HG02970 (cell line): Measurements from ENCODE around the gene MST1.
A peak's percentile ranks its signal among the peaks of the same experiment; 100 is the strongest.

Experiments
- ATAC-seq: cut with Tn5 transposase; IDR thresholded peaks from one replicate; pipeline ENCODE4 v1.9.1; 2021; ENCODE audit warnings: mild to moderate bottlenecking, moderate library complexity, moderate number of reproducible peaks; ENCODE audit not compliant: unreplicated experiment, low FRiP score

The MST1 gene

GRCh38 chr3:49681232-49681522 lies 8.1 kb downstream of the MST1 start:
- no peak for ATAC-seq

DNA sequence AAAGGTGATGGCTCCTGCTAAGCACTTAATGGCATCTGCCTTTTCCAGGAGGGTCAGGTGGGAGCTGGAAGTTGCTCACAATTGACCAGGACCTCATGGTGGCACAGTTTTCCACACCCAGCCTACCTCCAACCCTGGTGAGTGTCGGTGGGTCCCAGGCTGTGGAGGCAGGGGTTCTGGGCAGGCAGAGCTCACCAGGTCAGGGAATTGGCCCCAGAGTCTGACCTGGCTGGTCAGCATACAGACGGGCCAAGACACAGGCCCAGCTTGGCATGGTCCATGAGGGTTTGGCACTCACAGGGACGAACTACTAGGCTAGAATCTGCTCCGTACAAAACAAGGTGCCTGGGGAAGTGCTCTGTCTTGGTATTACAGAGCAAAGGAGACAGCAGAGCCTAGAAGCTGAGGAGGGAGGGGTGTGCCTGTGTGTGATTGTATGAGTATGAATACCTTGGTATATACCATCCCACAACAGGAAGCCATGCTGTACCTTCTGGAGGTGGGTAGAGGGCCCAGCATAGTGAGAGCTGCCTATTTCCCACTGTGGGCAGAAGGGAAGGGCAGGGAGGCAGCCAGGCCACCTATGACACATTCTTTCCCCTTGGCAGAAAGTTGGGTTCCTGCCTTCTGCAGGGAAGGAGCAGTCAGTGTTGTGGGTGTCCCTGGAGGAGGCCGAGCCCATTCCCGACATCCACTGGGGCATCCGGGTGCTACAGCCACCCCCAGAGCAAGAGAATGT lies 8.6 kb downstream of the MST1 start:
- ATAC-seq, result no peak

DNA sequence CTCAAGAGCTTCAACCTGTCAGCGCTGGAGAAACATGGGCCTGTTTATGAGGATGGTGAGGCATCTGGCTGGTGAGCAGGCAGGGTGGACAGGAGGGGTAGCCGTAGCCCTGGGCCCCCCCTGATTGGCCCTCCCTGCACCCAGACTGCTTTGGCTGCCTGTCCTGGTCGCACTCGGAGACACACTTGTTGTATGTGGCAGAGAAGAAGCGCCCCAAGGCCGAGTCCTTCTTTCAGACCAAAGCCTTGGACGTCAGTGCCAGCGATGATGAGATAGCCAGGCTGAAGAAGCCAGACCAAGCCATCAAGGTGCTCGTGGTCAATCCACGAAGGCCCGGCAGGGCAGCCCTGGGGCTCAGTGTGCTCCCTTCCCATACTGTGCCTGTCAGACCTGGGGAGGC lies 13.4 kb downstream of the MST1 start:
- ATAC-seq, result no peak

DNA sequence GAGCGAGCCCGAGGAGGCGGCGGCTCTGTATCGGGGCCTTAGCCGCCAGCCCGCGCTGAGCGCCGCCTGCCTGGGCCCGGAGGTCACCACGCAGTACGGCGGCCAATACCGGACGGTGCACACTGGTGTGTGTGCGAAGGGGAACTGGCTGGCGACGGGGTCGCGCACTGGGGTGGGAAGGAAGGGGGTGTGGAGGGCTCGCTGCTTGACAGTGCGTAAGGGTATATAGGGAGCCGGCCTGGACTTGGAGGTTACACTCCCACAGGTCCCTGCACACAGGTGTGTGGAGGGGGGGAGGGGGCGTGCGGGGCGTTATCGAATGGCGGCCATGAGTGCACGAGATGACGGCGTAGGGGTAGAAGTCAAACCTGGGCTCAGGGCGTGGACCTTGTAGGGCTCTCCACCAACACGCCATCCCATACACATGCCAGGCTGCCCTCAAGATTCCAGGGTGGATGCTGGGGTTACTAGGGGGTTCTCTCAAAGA lies 14.7 kb downstream of the MST1 start:
- peak; percentile 10 for ATAC-seq

DNA sequence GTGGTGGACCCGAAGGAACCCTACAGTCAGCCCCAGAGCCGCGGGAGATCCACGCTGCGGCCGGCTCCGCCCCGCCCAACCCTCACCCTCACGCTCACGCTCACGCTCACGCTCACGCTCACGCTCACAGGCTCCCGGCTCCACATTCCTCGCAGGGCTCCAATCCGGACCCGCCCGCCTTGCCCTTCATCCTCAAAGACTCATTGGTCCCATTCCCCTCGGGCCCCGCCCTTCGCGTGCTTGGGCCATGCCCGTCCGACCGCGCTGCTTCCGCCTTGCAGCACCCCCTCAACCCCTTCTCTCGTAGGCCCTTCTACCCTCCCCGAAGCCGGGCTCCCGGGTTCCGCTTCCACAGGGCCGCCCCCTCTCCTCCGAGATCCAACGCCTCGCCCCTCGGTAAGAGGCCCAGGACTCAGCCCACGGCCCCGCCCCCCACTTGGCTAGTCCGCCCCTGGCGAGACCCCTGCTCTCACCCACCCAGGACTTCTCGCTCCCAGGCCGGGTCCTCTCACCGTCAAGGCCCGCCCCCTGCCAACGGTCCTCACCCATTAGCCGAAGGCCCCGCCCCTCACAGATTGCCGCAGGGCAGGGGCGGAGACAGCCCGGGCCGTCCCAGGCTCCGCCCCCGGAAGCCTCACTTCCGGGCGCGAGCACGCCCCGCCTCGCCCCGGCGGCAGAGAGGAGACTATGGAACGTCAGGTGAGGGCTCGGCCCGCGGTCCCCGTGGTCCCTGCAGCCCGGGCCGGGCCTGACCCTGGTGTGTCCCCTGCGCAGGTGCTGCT lies 15.4 kb downstream of the MST1 start, which contains the start of gene APEH:
Gene APEH, plus strand, starts transcription at position 637 of the 782 bp plus-strand sequence. Its CDS starts 51 bp downstream, at position 688.
- peak; percentile 73 for ATAC-seq

DNA sequence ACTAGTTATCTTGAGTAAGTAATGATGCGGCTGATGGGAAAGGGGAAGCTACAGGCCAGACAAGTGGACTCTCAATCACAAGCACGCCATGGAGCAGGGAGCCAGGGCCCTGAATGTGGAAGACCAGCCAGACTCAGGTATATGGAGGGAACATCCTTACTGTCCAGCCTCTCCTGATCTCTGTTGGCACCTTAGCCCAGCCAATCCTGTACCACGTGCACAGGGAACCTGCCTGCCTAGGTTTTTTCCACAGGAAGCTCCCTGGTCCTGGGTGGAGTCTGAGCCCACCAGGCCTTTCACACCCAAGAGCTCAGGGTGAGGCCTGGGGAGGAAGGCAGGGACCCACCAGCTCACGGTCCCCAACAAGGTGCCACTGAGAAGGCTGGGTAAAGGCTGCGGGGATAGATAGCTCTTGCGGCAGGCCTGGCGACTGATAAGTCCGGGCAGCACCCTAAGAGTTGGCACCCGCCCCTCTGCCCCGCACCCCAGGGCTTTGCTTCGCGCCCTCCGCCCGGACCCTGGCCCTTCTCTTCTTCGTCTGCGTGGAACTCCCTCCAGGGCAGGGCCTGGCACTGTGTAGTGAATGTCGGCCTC lies 16.1 kb downstream of the MST1 start:
- peak; percentile 10 for ATAC-seq

DNA sequence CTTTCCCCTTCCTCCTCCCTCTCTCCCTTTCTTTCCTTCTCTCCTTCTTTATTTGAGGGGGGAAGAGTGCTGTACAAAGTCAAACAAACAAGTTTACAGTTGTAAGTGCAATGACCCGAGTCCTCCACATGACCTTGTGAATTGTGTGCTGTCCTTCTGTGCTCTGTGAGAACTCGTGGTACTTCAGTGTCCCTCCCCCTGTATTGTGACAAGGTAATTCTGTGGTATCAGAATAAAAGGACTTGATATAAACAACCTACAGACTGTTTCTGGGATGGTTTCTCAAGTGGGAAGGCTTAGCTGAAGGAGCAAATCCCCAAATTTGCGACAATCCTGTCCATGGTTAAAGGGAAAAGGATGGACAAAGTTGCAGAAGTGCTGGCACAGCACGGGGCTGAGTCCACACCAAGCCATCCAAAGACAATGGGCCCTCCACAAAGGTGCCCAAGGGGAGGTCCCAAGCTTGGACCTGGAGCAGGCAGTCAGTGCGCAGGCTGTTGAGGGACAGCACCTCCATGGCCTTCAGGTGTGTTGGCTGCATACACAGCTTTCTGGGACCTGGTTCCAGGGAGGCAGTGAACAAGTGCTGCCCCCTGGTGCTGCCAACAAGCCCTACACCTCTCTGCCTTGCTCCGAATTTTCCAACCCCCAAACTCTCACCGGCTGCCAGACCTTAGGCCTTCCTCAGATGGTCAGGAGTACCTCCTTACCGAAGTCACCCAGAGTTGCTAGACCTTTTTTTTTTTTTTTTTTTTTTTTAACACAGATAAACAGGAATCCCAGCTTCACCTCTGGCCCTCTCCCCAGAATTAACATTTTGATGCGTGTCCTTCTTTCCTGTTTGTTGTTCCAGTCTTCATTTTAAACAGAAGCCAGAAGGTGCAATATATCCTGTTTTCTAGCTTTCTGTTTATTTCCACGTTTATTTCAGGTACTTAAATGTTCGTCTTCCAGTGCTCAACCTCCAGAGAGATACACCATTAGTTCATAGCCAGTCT lies 17.7 kb downstream of the MST1 start:
- ATAC-seq, result no peak

DNA sequence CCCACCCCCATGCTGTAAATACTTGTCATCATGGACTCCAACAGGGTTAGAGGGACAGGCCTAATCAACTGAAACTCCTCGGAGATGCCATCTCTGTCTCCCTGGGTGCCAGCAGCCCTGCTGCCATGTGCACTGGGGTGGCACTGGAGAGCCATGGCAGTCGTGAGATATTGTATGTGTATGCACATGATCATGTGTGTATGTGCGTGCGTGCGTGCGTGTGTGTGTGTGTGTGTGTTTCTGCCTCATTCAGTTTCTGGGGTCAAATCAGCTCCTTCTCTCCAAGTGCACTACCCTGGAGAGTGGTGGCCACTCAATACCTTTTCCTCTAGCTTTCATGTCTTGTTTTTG lies 18.4 kb downstream of the MST1 start:
- no peak for ATAC-seq

DNA sequence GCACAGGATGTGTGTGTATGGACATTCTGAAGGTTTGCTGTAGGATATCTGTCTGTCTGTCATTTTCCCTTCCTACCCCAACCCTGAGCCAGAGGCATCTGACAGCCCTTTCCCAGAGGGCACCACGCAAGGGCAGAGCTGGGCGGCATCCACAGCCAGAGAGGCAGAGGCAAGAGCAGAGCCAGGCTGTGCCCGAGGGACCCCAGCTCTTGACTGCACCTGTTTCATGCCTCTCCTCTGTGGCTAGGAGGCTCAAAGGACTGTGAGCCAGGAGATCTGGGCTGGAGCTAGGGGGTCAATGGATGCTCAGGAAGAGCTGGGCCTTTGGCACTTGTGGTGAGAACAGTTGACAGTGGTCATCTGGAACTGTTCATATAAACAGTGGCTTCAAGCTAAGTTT lies 19.9 kb downstream of the MST1 start:
- ATAC-seq, result no peak

DNA sequence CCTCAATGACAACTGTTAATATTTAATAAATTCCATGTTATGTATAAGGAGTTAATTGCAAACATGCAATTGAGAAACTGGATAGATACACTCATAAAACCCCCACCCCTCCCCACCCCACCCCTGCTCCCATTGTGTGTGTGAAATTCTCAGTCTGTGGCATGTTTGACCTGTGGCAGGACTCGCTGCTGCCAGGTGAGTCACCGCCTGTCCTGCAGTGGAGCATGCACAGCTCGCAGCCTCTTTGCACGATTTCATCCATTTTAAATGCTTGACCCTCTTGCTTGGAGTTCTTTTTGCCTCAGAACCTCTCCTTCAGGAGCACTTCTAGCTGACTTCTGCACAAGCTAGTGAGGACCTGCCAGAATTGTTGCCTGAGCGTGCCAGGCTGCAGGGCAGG lies 20.4 kb downstream of the MST1 start:
- no peak for ATAC-seq

GRCh38 chr3:49668414-49668797 lies 20.9 kb downstream of the MST1 start:
- ATAC-seq, result no peak

- no peak for ATAC-seq
Measured at GRCh38 chr3:49667701-49668413, 21.4 kb downstream of the MST1 start.

DNA sequence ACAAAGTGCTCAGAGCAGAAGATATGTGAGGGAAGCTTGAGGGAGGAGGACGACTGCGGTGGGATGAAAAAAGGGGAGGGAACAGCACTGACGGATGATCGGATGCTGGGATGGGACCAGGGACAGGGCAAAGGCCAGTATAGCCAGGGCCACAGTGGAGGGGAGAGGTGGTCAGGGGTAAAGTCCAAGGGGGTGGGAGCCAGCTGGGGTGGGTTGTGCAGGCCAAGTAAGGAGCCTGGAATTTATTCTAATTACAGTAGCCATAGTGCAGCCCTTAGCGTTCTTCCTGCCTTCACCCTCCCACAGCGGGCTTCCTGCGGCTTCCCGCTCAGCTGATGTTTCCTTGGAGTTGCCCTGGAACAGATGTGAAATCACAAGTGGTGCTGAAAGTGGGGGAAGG lies 22.7 kb downstream of the MST1 start:
- no peak for ATAC-seq

- no peak for ATAC-seq
Measured at GRCh38 chr3:49665822-49666519, 23.3 kb downstream of the MST1 start.

DNA sequence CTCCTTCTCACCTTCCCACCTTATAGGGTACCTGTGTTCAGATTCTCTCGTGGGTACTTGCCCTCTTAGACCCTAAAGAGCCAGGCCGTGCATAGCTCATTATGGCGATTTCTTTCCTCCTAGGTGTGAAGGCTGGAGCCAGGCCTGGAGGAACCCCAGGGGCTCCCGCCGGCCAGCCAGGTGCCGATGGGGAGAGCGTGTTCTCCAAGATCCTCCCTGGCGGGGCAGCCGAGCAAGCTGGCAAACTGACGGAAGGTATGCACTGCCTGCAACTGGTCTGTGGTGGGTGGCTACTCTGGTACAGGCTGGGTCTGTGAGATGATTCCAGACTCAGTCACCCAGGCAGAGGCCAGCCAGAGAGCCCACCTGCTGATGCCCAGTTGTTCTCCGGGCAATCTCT lies 25.0 kb downstream of the MST1 start:
- no peak for ATAC-seq

DNA sequence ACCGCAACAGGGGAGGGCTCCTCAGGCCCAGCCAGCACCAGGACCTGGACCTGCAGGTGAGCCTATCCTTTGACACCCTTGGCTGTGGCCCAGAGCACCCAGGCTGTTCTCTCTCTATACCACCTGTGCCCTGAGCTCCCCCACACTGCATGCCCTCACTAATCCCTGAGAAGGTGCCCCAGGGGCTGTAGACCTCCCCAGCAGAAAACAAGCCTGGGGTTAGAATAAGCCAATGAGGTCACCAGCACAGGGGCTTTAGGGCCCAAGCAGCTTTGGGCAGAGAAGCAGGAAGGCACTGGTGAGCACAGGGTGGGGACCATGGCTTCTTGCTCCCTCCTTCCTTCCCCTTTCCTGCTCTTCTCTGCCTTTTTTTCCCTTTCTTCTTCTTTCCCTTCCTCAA lies 25.4 kb downstream of the MST1 start:
- ATAC-seq, result no peak

GRCh38 chr3:49662720-49663413 lies 26.4 kb downstream of the MST1 start:
- no peak for ATAC-seq

DNA sequence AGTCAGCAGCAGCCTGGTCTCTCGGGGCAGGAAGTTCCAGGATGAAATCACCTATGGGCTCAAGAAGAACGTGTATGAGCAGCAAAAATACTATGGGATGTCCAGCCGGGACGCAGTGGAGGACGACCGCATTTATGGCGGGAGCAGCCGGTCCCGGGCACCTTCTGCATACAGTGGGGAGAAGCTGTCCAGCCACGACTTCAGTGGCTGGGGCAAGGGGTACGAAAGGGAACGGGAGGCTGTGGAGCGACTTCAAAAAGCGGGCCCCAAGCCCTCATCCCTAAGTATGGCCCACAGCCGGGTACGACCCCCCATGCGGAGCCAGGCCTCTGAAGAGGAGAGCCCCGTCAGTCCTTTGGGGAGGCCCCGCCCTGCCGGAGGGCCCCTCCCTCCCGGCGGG lies 27.3 kb downstream of the MST1 start:
- no peak for ATAC-seq

DNA sequence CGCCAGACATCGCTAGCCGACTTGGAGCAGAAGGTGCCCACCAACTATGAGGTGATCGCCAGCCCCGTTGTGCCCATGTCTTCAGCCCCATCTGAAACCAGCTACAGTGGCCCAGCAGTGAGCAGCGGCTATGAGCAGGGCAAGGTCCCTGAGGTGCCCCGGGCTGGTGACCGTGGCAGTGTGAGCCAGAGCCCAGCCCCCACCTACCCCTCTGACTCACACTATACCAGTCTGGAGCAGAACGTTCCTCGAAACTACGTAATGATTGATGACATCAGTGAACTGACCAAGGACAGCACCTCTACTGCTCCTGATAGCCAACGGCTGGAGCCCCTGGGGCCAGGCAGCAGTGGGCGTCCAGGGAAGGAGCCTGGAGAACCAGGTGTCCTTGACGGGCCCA lies 28.0 kb downstream of the MST1 start:
- ATAC-seq, result no peak
